MCF 10A (cell line): Measurements from ENCODE around the gene KIAA2012. TPM values are rescaled to one million over a fixed set of nuclear protein-coding genes. Genes with fewer than 3 reads are reported as not detected.
"Not testable (repeated sequence)": the region's sequence is repeated elsewhere in the genome, so short reads cannot be mapped to it uniquely, and the experiment has no call there.

Experiments
- BruUV-seq: library from RNA; stranded (reverse); fragments of 400-500 nt; replicated peaks from 2 replicates; lab custom pipeline; 2021; lab: Mats Ljungman, UMichigan
- CTCF ChIA-PET: fragments of 300-600 bp; sonication (Branson Sonifier 250); formaldehyde crosslinking; extraction: SDS; loops from one replicate; lab custom pipeline; 2021; ENCODE audit warnings: antibody characterized with exemption, inconsistent platforms; lab: Yijun Ruan, JAX
- POLR2A ChIA-PET: fragments of 300-600, 350-650 bp; sonication (Branson Sonifier 250); formaldehyde crosslinking; extraction: SDS; loops from one replicate; lab custom pipeline; 2020; ENCODE audit warnings: antibody characterized with exemption, inconsistent platforms; lab: Yijun Ruan, JAX
- DNase-seq: peaks from one replicate; pipeline ENCODE4 v3.0.0-alpha.2; 2018; ENCODE audit not compliant: unreplicated experiment
- H3K27ac Mint-ChIP-seq: one replicate; pipeline ENCODE4 v1.8.0; 2022; ENCODE audit warnings: mild to moderate bottlenecking, low read depth, mixed read lengths; ENCODE audit not compliant: unreplicated experiment
- H3K27me3 Mint-ChIP-seq: one replicate; pipeline ENCODE4 v1.8.0; 2022; ENCODE audit warnings: mixed read lengths; ENCODE audit not compliant: insufficient read depth, unreplicated experiment
- H3K36me3 Mint-ChIP-seq: one replicate; pipeline ENCODE4 v1.8.0; 2022; ENCODE audit warnings: mild to moderate bottlenecking, moderate library complexity, mixed read lengths; ENCODE audit not compliant: insufficient read depth, unreplicated experiment
- H3K4me1 Mint-ChIP-seq: one replicate; pipeline ENCODE4 v1.8.0; 2022; ENCODE audit warnings: mixed read lengths; ENCODE audit not compliant: insufficient read depth, unreplicated experiment
- H3K4me3 Mint-ChIP-seq: one replicate; pipeline ENCODE4 v1.8.0; 2022; ENCODE audit warnings: mild to moderate bottlenecking, moderate library complexity, mixed read lengths; ENCODE audit not compliant: unreplicated experiment
- H3K9me3 Mint-ChIP-seq: one replicate; pipeline ENCODE4 v1.8.0; 2022; ENCODE audit warnings: mixed read lengths; ENCODE audit not compliant: unreplicated experiment
- CTCF ChIP-seq: fragments of 200-600 bp; IDR thresholded peaks from one replicate; pipeline ENCODE4 v1.8.0; 2022; ENCODE audit warnings: antibody characterized with exemption, mild to moderate bottlenecking; ENCODE audit not compliant: unreplicated experiment
- intact Hi-C: fragments of 100-400 bp; cut with micrococcal nuclease; formaldehyde crosslinking; loops from 2 replicates; pipeline ENCODE4 v1.14.1; 2022
- total RNA-seq: library from RNA; stranded (reverse); gene quantifications from 2 replicates; pipeline ENCODE4 v1.2.3, GENCODE V29; 2022

The KIAA2012 gene
- total RNA-seq, 1 experiment from 2014 or later, result not detected

- CTCF ChIA-PET, result no interaction called here
- peak; percentile 86 for DNase-seq
- intact Hi-C loops, result loop anchor here (2.0 to 10.0 kb wide), 2 partner anchors 30 to 100 kb away; partner anchors contain the start of gene FZD7
- Mint-ChIP-seq H3K4me1 (peaks cover 5% of the 10 kb centered on the region), H3K4me3 (no peak overlapping the region), H3K27me3 (no peaks in the 10 kb centered on the region), H3K36me3 (no peaks in the 10 kb centered on the region), H3K27ac (no peak overlapping the region), H3K9me3 (no peaks in the 10 kb centered on the region)
- POLR2A ChIA-PET, result no interaction called here
- TF ChIP-seq CTCF, result no peak
- BruUV-seq, result no TSS peak
Measured at GRCh38 chr2:202135091-202135874, 62.2 kb downstream of the KIAA2012 start.

- H3K36me3 Mint-ChIP-seq, H3K9me3 Mint-ChIP-seq, DNase-seq, CTCF ChIA-PET, H3K4me1 Mint-ChIP-seq, BruUV-seq, H3K27ac Mint-ChIP-seq, H3K27me3 Mint-ChIP-seq, H3K4me3 Mint-ChIP-seq: not testable (repeated sequence)
- POLR2A ChIA-PET, result interaction anchor here (0.7 kb wide), 1 partner anchor 278 kb away, joined by 6 read pairs; no protein-coding TSS in a partner anchor
- intact Hi-C loops, result loop anchor here (10.0 kb wide), 1 partner anchor 101 kb away; the partner anchor contains the start of gene FZD7
Measured at GRCh38 chr2:202136039-202136438, 63.0 kb downstream of the KIAA2012 start.

- no peaks in the 10 kb centered on the region for H3K9me3 Mint-ChIP-seq
- intact Hi-C loops, result loop anchor here (10.0 kb wide), 1 partner anchor 102 kb away; the partner anchor contains the start of gene FZD7
- no TSS peak for BruUV-seq
- TF ChIP-seq CTCF, result no peak
- H3K36me3 Mint-ChIP-seq, result no peaks in the 10 kb centered on the region
- no peak for DNase-seq
- H3K27ac Mint-ChIP-seq, result no peak overlapping the region
- POLR2A ChIA-PET, result interaction anchor here (0.7 kb wide), 1 partner anchor 279 kb away, joined by 6 read pairs; no protein-coding TSS in a partner anchor
- no peaks in the 10 kb centered on the region for H3K27me3 Mint-ChIP-seq
- peaks cover 5% of the 10 kb centered on the region for H3K4me1 Mint-ChIP-seq
- CTCF ChIA-PET, result no interaction called here
- no peak overlapping the region for H3K4me3 Mint-ChIP-seq
Measured at GRCh38 chr2:202136526-202136925, 63.5 kb downstream of the KIAA2012 start.

GRCh38 chr2:202140522-202141252 is 67.6 kb downstream of the KIAA2012 start:
- no peak for TF ChIP-seq CTCF
- CTCF ChIA-PET, result no interaction called here
- H3K4me3 Mint-ChIP-seq, result no peak overlapping the region
- no TSS peak for BruUV-seq
- H3K27ac Mint-ChIP-seq, result no peak overlapping the region
- intact Hi-C loops, result no loop called here
- POLR2A ChIA-PET, result no interaction called here
- no peak for DNase-seq
- H3K27me3 Mint-ChIP-seq, result no peaks in the 10 kb centered on the region
- H3K36me3 Mint-ChIP-seq, result no peaks in the 10 kb centered on the region
- H3K4me1 Mint-ChIP-seq, result no peaks in the 10 kb centered on the region
- H3K9me3 Mint-ChIP-seq, result no peaks in the 10 kb centered on the region
